Activated CD4-positive, alpha-beta T cell treated with anti-CD3 and anti-CD28 coated beads for 48 hours (primary cell): ENCODE data around the gene ASB15.

Experiments
- DNase-seq: peaks from one replicate; pipeline ENCODE4 v3.0.0-alpha.2; 2020

Gene ASB15

DNA sequence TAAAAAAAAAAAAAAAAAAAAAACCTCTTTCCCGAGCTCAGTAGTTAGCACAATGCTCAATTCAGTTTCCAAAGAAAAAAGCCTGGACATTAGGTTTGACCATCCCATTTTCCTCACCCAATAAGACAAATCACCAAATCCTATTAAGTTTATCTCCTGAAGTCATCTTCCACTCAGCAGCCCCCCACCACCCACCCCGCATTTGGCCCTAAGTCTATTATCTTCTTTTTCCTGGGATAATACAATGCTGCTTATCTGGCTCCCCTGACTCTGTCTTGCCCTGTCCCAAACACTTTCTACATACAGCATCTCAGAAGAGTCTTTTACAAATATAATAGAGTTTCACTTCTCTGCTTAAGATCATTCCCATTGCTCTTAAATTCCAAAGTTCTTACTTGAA lies 36.3 kb downstream of the ASB15 start:
- no peak for DNase-seq

DNA sequence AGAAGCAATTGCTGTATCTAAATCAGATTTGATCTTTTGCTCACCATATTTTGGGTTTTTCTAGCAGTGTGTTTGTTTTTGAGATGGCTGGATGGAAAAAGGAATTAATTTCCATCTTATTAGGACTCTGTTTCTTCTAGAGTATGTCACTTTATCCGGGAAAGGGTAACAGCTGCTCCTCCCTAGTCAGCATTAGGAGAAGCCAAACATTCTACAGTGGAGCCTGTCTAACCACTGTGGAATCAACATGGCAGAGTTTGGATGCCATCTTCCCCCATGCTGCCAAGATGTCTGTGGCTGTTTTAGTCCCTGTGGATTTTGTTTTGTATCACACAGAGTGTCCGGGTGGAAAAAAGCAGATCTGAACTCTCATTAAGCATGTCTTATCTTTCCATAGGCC lies 38.0 kb downstream of the ASB15 start:
- no peak for DNase-seq

DNA sequence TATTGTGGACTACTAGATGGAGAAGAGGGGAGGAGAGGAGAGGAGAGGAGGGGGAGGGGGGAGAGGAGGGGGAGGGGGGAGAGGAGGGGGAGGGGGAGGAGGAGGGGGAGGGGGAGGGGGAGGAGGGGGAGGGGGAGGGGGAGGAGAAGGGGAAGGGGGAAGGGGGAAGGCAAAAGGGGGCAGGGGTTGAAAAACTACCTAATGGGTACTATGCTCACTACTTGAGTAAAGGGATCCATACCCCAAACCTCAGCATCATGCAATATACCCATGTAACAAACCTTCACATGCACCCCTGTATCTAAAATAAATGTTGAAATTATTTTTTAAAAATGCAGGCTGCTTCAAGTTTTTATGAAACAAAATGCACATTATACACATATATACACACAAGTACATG lies 39.0 kb downstream of the ASB15 start:
- DNase-seq: no peak

DNA sequence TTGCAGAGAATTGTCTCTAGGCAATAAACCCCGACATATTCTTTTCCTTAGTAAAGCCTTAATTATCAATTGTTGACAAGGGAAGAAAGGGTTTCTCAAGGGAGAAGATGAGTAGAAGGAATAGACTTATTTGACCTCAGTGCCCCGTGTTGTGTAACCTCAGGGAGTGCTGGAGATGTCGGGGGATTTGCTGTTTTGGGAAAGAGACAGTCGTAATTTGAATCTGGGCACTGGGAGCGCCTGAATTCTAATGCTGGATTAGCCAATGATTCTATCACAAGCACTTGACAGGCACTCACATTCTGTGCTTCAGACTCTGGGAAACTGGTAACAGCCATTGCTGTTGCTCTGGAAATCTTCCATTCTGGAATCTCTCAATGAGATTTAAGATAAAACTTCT lies 40.3 kb downstream of the ASB15 start:
- DNase-seq: no peak

DNA sequence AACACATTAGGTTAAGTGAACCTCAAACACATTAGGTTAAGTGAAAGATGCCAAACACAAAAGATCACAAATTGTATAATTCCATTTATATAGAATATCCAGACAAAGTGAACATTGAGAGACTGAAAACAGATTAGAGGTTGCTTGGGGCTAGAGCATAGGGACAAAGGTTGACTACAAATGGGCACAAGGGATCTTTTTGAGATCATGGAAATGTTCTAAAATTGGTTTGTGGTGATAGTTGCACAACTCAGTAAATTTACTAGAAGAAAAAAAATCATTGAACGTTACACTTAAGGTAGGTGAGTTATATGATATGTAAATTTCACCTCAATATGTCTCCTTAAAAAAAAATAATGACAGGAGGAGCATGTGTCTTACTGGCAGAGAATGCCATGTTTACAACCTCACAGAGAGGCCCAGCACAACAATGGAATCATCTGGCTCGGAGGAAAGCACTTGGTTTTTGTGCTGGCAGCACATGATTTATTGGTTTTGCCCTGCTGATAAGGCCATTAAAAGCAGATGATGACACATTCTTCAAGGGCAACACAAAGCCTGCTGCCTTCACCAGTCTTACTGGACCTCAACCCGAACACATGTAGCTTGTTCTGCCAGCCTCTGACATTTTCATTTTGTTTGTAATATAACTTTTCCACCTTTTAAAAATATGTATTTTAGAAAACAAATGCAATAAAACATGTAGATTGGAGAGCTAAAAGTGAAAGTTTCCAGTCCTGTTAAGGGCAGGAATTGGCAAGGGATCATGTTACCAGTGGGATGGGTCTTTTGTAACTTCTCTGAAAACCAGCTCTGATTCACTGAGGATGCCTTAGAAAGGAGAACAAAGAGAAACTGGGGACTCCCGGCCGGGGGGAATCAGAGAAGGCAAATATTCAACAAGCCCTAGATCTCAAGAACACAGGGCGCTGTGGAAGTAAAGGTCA lies 42.1 kb downstream of the ASB15 start:
- DNase-seq: no peak

DNA sequence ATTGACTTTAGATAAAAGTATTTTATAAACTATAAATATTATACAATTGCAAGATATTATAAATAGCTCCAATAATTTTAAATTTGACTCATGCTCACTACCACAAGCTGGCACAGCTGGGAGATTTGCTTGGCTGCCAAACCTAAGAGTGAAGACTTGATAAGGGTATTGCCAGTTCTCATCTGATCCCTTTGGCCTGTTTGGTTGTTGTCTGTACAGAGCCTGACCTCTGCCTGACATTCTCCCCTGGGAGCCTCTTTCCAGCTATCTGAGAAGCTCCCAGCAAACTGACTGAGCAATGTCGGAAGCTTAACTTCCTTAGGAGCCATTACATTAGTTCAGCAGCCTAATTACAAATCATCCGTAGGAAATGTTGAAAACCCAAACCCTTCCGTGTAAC lies 43.9 kb downstream of the ASB15 start:
- DNase-seq: no peak

DNA sequence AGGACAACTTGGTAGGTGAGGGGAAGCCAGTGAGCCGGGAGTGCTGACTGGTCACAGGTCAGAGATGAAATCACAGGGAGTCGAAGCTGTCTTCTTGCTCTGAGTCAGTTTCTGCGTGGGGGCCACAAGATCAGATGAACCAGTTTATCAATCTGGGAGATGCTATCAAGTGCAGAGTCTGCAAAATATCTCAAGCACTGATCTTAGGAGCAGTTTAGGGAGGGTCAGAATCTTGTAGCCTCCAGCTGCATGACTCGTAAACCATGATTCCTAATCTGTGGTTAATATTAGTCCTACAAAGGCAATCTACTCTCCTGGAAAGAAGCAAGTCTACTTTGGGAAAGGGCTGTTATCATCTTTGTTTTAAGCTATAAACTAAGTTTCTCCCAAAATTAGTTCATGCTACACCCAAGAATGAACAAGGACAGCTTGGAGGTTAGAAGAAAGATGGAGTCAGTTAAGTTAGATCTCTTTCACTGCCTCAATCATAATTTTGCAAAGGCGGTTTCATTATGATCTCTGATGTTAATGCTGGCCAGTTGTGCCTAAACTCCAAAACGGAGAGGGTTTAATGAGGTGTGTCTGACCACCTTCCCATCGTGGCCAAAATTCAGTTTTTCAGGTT lies 45.6 kb downstream of the ASB15 start:
- DNase-seq: no peak

DNA sequence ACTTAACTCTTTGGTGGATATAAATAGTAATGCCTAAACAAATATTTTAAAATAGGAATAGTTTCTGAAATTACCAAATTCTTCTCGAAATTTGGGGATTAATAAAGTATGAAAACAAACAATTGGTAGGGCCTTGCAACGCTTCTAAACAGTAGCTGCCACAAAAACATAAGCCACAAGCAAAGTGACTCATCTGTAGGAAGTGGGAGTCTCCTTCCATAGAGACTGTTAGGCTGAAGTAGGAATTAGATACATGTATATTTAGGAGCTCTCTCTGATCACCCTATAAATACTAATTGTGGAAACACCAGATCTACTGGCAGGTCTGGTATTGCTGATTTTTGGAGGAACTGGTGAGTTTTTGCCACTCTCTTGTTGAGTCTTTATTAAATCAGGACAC lies 48.3 kb downstream of the ASB15 start:
- DNase-seq: no peak

DNA sequence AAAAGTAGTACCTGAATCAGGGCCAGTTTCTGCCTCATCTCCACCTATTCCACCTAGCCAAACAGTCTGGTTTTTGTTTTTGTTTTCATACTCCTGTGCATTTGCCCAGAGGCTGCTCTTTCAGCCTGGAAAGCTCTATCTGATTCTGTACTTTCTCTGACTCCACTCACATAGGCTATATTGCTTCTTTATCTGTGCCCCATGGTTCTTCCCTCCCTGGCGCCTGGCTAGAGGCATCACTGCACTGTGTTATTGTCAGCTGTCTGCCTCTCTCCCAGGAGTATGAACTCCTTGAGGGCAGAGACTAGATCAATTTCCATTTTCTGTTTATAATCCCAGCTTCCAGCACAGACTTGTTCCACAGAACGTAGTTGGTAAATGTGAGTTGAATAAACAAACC lies 49.0 kb downstream of the ASB15 start:
- no peak for DNase-seq

DNA sequence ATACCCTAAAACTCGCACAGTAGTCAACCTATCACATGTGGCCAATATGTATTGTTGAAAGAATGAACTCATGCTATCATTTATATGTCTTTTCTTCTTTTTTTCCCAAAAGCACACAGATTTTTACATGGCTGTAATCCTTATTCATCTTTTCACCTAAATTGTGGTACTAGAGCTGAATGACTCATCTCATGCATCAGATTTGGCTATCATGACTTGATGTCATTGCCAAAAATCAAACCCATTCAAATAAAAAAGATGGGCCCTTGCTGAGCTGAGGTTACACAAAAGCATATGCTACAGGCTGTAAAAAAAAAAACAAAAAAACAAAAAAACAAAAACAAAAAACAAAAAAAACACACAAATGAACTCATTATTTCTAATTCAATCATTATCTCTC lies 50.8 kb downstream of the ASB15 start:
- no peak for DNase-seq

DNA sequence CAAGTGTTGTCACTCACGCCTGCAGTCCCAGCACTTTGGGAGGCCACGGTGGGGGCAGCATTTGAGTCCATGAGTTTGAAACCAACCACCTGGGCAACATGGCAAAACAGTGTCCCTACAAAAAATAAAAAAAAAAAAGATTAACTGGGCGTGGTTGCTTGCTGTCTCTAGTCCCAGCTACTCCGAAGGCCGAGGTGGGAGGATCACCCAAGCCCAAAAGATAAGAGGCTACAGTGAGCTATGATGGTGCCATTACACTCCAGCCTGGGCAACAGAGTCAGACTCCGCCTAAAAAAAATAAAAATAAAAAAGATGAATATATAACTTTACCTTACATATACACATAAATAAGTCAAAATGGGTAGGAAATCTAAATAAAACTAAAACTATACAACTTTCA lies 51.5 kb downstream of the ASB15 start:
- DNase-seq: no peak

DNA sequence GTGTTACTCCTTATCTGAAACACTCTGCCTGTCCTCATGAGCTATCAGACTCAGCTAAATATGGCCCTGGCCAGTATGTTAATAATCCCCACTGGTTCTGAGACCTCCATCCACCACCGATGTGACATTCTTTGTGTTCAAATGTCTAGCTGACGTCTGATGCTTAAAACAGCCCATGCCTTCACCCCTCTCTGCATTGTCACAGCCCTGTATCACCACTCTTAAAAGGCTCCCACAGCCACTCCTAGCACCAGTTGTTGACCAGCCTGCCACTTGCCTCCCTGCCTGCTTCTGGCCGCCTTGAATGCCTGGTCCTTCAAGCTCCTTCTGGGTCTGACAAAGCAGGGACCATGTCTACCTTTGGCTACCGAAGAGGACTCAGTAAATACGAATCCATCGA lies 54.0 kb downstream of the ASB15 start, which contains the start of gene LMOD2:
TSS of gene LMOD2 (plus strand) at position 253 of the 400 bp plus-strand sequence. CDS start at position 351, 98 bp downstream.
- DNase-seq: no peak

DNA sequence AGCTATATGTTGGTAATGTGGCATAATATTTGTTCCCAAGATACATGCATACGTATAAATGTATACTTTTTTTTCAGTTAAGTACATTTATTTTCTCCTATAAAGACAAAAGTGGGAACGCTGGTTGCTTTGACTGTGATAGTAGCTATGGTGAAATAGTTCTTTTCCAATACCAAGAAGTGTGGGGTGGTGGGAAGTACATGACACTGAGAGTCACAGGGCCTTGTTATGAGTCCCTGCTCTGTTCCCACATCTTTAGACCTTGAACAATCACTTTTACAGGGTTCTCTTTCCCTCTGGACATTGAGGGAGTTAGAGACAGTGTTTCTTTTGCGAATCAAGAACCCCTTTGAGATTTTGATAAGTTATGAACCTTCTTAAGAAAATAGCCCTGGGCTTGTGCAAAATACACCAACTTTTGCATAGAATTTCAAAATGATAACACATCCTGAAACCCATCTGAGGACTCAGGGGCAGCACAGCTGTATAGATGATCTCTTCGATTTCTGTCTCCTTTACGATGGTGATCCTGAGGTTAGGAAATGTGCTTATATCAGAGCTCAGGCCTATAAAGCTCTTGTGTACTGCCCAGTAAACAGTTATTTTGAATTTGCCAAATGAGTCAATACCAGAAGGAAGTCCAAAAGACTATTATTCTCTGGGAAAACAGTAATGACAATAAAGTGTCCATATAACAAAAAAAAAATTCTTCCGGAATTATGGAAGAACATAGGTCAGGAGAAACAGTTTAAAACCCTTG lies 55.1 kb downstream of the ASB15 start:
- no peak for DNase-seq

DNA sequence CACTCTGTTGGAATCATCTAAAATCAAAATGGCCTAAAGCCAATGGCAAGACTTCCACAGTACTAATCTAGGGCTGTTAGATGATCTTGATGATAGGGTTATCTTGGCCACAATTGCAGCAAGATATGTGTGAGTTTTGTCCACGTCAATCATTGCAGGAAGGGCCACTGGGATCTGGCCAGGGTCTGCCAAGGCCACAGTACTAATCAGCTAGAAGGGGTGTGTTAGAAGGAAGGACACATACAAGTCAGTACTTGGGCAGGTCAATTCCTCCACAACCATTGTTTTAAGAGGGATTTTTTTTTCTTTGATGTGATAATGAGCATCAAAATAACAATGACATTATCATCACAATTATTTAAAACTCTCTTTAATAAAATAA lies 55.7 kb downstream of the ASB15 start:
- DNase-seq: no peak

DNA sequence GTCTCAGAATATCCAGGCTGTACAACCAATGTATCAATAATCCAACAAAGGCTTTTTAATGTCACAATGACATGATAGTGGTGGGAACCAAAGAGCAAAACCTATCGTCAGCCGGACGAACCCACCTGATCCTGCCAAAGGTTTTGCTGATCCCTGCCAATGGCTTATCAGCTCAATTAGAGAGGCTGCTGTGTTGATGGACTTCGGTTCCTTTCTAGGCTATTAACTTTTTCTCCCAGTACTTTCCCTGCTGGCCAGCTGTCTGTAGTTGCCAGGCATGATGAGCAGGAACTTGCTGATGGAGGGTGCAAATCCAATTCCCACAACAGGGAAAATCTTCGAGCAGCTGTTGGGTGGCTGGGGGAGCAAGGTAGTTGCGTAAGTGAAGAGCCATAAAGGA lies 56.4 kb downstream of the ASB15 start:
- no peak for DNase-seq

DNA sequence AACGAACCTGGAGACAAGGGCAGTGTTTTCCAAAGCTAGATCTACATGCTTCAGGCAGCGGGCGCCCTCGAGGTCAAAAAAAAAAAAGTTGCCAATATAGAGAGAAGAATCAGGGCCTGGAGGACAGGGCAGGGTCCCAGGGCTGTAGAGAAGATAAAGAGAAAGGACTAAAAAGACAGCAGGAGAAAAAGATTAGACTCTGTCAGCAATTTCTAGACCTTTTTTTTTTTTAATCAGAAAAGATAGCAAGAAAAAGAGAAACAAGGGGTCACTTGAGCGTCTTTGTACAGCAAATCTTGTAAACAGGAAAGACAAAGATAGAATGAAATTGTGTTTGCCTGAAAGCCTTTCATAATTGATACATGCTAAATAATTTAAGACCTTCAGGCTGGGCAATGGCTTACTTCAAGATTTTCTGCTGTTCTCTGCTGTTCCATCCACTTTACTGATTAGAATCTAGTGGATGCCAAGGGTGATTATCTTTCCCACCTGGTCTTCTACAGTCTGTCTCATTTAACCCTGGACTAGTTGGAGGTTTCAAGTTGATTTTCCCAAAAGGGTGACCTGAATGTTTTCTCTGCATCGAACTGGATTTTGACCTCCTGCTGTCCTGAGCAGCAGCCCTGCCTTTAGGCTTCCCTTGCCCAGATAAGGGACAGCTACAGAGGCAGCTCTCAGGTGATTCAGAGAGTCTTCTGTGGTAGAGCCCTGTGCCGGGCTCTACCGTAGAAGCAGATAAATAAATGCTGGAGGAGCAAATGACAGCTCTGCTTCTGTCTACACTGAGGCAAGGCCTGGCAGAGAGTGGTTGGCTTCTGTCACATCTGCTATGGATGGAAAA lies 59.1 kb downstream of the ASB15 start:
- DNase-seq: no peak

DNA sequence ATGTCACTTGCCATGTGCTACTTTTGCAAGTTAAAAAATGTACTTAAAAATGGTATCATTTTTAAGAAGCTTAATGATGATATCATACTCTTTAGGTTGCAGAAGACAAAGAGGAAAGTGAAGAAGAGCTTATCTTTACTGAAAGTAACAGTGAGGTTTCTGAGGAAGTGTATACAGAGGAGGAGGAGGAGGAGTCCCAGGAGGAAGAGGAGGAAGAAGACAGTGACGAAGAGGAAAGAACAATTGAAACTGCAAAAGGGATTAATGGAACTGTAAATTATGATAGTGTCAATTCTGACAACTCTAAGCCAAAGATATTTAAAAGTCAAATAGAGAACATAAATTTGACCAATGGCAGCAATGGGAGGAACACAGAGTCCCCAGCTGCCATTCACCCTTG lies 60.1 kb downstream of the ASB15 start:
- no peak for DNase-seq

DNA sequence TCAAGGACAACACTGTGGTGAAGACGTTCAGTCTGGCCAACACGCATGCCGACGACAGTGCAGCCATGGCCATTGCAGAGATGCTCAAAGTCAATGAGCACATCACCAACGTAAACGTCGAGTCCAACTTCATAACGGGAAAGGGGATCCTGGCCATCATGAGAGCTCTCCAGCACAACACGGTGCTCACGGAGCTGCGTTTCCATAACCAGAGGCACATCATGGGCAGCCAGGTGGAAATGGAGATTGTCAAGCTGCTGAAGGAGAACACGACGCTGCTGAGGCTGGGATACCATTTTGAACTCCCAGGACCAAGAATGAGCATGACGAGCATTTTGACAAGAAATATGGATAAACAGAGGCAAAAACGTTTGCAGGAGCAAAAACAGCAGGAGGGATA lies 60.7 kb downstream of the ASB15 start:
- no peak for DNase-seq

DNA sequence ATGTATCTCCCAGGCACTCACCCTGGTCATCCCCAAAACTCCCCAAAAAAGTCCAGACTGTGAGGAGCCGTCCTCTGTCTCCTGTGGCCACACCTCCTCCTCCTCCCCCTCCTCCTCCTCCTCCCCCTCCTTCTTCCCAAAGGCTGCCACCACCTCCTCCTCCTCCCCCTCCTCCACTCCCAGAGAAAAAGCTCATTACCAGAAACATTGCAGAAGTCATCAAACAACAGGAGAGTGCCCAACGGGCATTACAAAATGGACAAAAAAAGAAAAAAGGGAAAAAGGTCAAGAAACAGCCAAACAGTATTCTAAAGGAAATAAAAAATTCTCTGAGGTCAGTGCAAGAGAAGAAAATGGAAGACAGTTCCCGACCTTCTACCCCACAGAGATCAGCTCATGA lies 61.1 kb downstream of the ASB15 start:
- DNase-seq: no peak

DNA sequence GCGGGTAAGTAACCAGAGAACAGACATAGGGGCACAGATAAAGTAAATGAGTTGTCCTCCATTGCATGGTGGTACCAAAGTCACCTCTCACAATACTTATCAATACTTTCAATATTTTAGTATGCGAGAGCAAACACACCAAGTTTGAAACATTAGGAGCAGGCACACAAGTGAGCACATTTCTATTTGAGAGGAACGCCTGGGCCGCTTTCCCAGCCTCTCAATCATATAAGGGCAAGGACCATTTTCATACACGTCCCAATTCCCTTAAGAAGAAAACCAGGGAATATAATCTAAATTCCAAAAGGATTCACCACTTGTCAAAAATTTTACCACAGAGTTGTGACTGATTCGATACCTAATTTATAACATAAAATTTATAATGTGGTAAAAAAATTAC lies 61.6 kb downstream of the ASB15 start:
- no peak for DNase-seq

DNA sequence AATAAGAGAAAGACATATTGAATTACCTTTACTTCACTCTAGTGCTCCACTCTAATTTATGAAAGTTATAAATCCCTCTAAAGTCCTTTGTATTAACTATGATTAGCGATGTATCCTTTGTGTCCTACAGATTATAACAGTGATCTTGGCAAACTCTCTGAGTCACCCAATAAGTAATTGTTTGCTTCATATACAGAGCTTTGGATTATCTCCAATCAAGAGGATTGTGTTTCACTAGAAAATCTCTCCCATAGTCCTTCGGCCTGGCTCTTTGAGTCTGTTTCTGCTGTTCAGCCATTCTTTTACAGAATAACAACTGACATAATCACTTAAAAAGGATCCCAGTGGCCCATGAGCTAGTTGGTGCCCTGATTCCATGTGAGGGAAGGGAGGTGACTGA lies 63.5 kb downstream of the ASB15 start:
- no peak for DNase-seq

DNA sequence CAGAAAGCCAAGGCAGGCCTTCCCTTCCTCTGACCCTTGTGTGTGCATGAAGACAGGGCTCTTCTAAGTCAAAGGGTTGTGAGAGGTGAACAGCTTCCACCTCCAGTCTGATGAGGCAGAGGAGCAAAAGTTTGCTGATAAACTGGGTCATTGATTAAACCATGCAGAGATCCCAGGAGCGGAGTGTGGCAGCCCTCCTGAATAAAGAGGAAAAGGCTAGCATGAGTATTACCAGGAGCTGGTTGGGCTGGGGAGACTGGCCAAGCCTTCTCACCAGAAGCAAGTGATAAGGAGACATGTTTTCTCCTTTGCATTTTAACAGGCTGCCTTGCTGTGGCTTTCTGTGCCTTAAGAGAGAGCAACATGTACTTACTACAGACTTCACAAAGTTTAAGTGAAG lies 64.3 kb downstream of the ASB15 start:
- no peak for DNase-seq

DNA sequence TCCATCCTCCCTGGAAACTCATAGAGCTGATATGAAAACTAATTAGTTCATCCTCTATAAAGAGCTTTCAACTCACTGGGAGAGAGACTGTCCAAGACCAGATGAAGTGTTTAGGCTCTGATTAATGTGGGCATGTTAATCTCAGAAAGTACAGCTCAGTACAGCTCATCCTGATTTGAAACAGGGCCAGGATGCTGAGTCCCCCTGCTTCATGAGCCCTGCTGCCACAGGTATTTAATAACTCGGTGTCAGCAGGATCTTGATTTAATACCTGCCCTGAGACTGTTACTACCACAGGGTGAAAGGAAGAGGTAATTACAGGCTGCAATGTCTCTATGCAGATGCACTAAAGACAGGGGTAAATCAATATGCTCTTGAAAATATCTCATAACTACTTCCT lies 64.9 kb downstream of the ASB15 start:
- DNase-seq: no peak
